ENCODE data around the gene HOXA9.

HOXA9 gene

DNA sequence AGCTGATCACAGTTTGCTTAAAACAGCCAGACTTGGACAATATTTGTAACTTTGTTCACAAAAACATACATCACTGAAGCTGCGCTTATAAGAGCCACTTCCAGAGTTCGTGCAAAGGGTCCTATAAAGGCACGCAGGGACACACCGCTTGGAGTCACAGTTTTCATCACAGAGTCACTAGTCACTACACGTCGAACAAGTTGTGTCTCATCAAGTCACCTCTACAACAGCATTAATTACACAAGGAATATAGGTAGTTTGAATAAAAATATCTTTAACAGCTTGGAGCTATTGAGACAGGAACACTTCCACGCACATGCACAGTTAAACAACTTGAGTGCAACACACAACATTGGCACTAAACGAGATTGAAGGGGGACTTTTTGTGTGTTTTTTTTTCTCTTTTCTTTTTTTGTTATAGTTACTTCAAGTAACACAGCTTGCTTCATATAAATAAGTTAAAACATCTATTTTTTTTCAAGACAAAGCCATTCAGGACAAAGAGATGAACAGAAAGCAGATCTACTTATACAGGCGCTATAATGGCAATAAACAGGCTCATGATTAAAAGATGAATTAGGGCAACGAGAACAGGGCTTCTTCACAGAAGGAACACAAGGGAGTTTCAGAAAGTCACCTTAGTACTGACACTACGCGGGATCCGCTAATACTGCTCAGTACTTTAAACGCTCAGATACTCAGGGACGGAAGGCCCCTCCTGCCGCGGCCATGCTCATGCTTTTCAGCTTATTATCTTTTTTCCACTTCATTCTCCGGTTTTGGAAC is 24.0 kb downstream of the HOXA9 start:
- no peak overlapping the region for H3K4me3 ChIP-seq (ENCODE audit: low read depth, low read length)
- in situ Hi-C loops (cut with HindIII; ENCODE audit: low sequenced_read_pairs): no loop called here
- DNase-seq (ENCODE audit: low read depth): no peak
- TF ChIP-seq, protein P1, sequence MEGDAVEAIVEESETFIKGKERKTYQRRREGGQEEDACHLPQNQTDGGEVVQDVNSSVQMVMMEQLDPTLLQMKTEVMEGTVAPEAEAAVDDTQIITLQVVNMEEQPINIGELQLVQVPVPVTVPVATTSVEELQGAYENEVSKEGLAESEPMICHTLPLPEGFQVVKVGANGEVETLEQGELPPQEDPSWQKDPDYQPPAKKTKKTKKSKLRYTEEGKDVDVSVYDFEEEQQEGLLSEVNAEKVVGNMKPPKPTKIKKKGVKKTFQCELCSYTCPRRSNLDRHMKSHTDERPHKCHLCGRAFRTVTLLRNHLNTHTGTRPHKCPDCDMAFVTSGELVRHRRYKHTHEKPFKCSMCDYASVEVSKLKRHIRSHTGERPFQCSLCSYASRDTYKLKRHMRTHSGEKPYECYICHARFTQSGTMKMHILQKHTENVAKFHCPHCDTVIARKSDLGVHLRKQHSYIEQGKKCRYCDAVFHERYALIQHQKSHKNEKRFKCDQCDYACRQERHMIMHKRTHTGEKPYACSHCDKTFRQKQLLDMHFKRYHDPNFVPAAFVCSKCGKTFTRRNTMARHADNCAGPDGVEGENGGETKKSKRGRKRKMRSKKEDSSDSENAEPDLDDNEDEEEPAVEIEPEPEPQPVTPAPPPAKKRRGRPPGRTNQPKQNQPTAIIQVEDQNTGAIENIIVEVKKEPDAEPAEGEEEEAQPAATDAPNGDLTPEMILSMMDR (IDR thresholded peaks at IDR 0.05; ENCODE audit: low read depth, low read length, missing control alignments): no peak

DNA sequence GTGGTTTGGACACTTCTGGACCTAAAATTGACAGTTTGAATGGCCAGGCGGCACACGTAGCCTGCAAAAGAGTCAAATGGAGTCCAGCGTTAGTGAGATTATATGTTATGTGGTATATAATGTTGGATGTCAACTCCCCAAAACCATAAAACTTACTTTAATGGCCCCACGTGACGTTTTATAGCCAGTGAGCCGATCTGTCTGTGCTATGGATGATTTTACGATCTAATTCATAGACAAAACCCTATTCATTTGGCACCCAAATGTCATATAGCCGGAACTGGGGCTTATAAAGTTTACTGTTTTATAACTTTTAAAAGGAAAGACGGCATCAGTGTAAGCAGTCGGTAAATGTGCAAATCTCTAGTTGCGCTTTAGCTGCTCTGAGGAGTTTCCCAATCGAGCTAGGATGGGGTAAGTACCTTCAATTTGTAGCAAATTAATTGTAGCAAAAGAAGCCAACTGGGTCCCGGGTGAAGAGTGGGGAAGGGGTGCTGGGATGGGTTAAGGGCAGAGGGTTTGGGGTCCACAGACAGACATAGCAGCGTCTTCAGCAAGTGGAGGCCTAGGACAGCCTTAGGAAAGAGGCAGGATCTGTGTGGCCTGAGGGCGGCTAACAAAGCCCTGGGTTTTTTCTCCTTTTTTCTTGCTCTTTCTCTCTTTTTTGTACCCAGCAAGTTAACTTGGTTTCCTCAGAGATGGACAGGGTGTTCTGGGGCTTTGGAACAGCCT is 25.0 kb downstream of the HOXA9 start:
- TF ChIP-seq, protein P1 (IDR thresholded peaks at IDR 0.05; ENCODE audit: low read depth, low read length, missing control alignments): no peak
- no peak for DNase-seq (ENCODE audit: low read depth)
- in situ Hi-C loops (cut with HindIII; ENCODE audit: low sequenced_read_pairs): no loop called here

DNA sequence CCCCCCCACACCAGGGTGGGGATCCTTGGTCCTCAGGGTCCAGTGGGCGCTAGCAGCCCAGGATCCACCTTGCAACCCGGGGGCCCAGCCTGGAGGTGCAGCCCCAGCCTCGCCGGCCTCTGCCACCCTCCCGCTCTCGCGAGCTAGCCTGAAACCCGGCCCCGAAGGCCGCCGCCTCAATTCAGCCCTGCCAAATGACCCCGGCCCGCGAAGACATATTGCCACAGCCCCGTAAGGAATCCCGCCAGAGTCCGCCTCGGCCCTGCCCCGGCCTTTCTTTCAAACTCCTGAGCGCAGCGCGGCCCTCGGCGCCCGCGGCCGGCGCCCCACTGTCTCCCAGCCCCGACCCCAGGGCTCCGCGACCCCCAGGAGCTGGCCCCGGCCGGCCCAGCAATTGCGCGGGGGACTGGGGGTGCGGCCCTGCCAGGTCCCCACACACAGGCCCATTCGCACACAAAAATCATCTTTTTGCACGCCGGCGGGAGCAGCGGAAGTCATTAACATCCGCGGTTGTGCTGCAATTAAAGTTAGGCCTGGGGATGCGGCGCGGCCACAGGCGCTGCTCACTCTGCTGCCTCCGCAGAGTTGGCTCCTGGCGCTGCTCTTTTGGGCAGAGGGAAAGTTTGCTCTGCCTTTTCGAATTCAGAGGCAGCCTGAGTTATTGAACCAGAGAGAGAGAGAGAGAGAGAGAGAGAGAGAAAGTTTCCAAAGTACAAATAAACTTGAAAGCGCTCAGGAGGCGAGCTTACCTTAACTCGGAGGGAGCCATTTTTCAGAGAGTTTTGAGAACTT is 25.8 kb downstream of the HOXA9 start:
- in situ Hi-C loops (cut with HindIII; ENCODE audit: low sequenced_read_pairs): no loop called here
- no peak overlapping the region for H3K4me3 ChIP-seq (ENCODE audit: low read depth, low read length)
- TF ChIP-seq, protein P1 (IDR thresholded peaks at IDR 0.05; ENCODE audit: low read depth, low read length, missing control alignments): no peak
- no peak for DNase-seq (ENCODE audit: low read depth)

More for the DNA sequence above, 25.0 kb downstream of the HOXA9 start:
- no peak overlapping the region for H3K4me3 ChIP-seq (ENCODE audit: low read depth, low read length)

DNA sequence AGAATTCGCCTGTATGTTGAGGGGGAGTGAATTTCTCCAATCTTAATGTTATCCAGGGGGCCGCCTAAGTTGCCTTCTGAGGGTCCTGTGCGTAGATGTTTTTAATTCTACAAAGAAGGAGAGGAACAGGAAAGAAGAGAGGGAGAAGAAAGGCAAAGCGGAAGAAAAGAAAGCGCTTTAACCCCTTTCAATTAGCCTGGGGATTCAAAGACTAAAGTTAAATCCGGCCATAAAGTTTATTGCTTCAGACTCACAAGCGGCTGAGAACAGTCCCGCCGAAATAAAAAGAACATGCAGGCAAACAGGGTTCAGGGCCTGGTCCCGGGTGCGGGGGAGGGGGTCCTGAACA is 26.4 kb downstream of the HOXA9 start:
- H3K4me3 ChIP-seq (ENCODE audit: low read depth, low read length): no peak overlapping the region
- no peak for DNase-seq (ENCODE audit: low read depth)
- TF ChIP-seq, protein P1 (IDR thresholded peaks at IDR 0.05; ENCODE audit: low read depth, low read length, missing control alignments): no peak
- in situ Hi-C loops (cut with HindIII; ENCODE audit: low sequenced_read_pairs): no loop called here

DNA sequence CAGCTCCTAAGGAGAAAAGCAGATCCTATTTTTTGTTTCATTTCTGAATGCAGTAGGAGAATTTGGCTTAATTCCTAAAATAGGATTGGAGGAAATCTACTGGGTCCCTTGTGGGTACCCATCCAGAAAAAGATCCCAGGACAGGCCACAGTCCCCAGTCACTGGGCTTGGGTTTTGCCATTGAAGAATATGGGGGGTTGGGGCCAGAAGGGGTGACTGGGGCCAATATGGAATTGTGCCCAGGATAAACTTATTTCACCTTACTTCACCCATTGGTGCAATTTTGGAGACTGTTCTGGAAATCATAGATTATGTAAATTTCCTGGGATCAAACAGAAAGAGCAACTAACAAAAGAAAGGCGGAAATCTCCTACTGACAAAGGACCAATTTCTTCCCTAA is 26.9 kb downstream of the HOXA9 start:
- in situ Hi-C loops (cut with HindIII; ENCODE audit: low sequenced_read_pairs): no loop called here
- no peak overlapping the region for H3K4me3 ChIP-seq (ENCODE audit: low read depth, low read length)
- TF ChIP-seq, protein P1 (IDR thresholded peaks at IDR 0.05; ENCODE audit: low read depth, low read length, missing control alignments): no peak
- no peak for DNase-seq (ENCODE audit: low read depth)

DNA sequence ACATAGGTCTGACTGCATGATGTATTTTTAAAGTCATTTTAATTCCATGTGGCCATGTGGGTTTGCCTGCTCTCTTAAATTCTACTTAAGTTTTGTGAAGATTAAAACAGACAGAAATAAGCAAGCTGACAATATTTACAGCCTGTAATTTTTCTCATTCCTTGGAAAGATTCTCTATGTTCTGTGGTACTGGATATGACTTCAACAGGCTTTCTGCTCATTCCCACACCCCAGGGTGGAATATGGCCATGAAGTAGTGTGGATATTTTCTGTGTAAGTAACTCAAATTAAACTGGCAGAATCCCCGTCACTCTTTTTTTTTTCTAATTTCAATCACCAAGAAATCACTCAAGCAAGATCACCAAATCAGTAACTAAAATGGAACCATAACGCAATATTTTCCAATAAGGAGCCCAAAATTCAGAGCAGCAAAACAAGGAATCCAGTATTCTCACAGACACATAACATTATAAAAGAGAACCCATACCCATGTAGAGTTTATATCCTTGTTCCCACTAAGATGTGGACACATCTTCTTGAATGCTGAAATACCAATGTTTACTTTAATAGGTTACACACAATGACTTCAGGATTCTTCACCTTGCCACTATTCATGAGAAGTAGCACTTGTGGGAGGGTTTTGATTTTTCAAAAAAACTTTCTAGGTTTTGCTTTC is 27.6 kb downstream of the HOXA9 start:
- no peak for DNase-seq (ENCODE audit: low read depth)
- in situ Hi-C loops (cut with HindIII; ENCODE audit: low sequenced_read_pairs): no loop called here
- TF ChIP-seq, protein P1 (IDR thresholded peaks at IDR 0.05; ENCODE audit: low read depth, low read length, missing control alignments): no peak
- H3K4me3 ChIP-seq (ENCODE audit: low read depth, low read length): no peak overlapping the region
